Immature natural killer cell (primary cell): ENCODE data around the gene COL2A1. TPM values are rescaled to one million over a fixed set of nuclear protein-coding genes. Genes with fewer than 3 reads are reported as not detected.

Experiments used
- DNase-seq, 3 donors: peaks; one replicate each; pipeline ENCODE4 v3.0.0; 2022; ENCODE audit warnings: mixed read lengths in 1 of 3
- H3K27ac Mint-ChIP-seq, 6 donors: one replicate each; pipeline ENCODE4 v1.8.0; 2020; ENCODE audit warnings: mixed read lengths in 6 of 6, mild to moderate bottlenecking in 5 of 6, inconsistent platforms in 4 of 6, moderate library complexity in 3 of 6
- H3K27me3 Mint-ChIP-seq, 3 donors: one replicate each; pipeline ENCODE4 v1.8.0; 2020 to 2021; ENCODE audit warnings: low read depth in 3 of 3, mild to moderate bottlenecking in 3 of 3, mixed read lengths in 3 of 3, moderate library complexity in 3 of 3, inconsistent platforms in 1 of 3
- H3K36me3 Mint-ChIP-seq, 3 donors: one replicate each; pipeline ENCODE4 v1.8.0; 2020; ENCODE audit warnings: mixed read lengths in 3 of 3, inconsistent platforms in 2 of 3, mild to moderate bottlenecking in 2 of 3
- H3K4me1 Mint-ChIP-seq, 2 donors: one replicate each; pipeline ENCODE4 v1.8.0; 2020; ENCODE audit warnings: inconsistent platforms in 2 of 2, mild to moderate bottlenecking in 2 of 2, mixed read lengths in 2 of 2, moderate library complexity in 1 of 2
- H3K4me3 Mint-ChIP-seq, 5 donors: one replicate each; pipeline ENCODE4 v1.8.0; 2020; ENCODE audit warnings: mild to moderate bottlenecking in 5 of 5, mixed read lengths in 5 of 5, inconsistent platforms in 3 of 5, moderate library complexity in 3 of 5
- H3K9me3 Mint-ChIP-seq, 6 donors: one replicate each; pipeline ENCODE4 v1.8.0; 2020; ENCODE audit warnings: mild to moderate bottlenecking in 6 of 6, mixed read lengths in 6 of 6, inconsistent platforms in 4 of 6, moderate library complexity in 3 of 6
- polyA plus RNA-seq, 3 donors: library from polyadenylated mRNA; unstranded; fragments of 300-500 nt; fragmentation: Illumina TruSeq; gene quantifications; one replicate each; pipeline ENCODE4 v1.2.3, GENCODE V29; 2021

COL2A1 gene
- polyA plus RNA-seq, 3 donors from 2014 or later: not detected

DNA sequence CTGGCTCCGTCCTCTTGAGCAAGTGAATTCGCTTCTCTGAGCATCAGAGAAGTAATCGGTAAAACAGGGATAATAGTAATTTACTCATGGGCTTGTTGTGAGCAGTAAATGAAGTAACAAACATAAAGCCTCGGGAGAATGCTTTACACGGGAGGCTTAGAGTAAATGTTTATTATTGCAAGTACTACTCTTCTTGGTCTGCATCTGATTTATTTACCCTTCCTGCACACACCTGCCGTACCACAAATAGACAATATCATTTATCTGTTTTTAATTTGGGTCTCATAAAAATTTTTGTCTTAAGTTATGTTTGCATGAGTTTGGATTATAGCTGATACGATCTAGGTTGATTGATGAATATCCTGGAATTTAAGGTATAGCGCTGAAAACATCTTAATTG lies 7.8 kb upstream of the COL2A1 start:
- no peak for DNase-seq
- no peak overlapping the region for H3K4me3 Mint-ChIP-seq
- H3K27me3 Mint-ChIP-seq: peaks cover 6 to 17% (median 6%) of the 10 kb centered on the region in 3 donors
- no peaks in the 10 kb centered on the region for H3K4me1 Mint-ChIP-seq
- H3K27ac Mint-ChIP-seq: no peak overlapping the region
- no peaks in the 10 kb centered on the region for H3K36me3 Mint-ChIP-seq
- H3K9me3 Mint-ChIP-seq: no peaks in the 10 kb centered on the region

- Mint-ChIP-seq H3K9me3 (no peaks in the 10 kb centered on the region), H3K27ac (no peak overlapping the region), H3K27me3 (peaks cover 9 to 27% (median 15%) of the 10 kb centered on the region in 3 donors), H3K4me3 (no peak overlapping the region), H3K36me3 (no peaks in the 10 kb centered on the region), H3K4me1 (peaks cover under 1 to 3% of the 10 kb centered on the region in 2 donors)
- DNase-seq: no peak
Observed at GRCh38 chr12:48010366-48010970, 6.2 kb upstream of the COL2A1 start.

GRCh38 chr12:48009471-48009870 lies 5.2 kb upstream of the COL2A1 start:
- peaks cover 2 to 6% of the 10 kb centered on the region in 2 donors for H3K4me1 Mint-ChIP-seq

GRCh38 chr12:48008950-48009349 lies 4.7 kb upstream of the COL2A1 start:
- Mint-ChIP-seq H3K4me3 (no peak overlapping the region), H3K4me1 (peaks cover 2 to 7% of the 10 kb centered on the region in 2 donors), H3K36me3 (no peaks in the 10 kb centered on the region), H3K27ac (no peak overlapping the region), H3K27me3 (peaks cover 12 to 29% (median 16%) of the 10 kb centered on the region in 3 donors), H3K9me3 (no peaks in the 10 kb centered on the region)
- no peak for DNase-seq

More at GRCh38 chr12:48009471-48009870, 5.2 kb upstream of the COL2A1 start:
- H3K36me3 Mint-ChIP-seq: no peaks in the 10 kb centered on the region
- no peaks in the 10 kb centered on the region for H3K9me3 Mint-ChIP-seq
- no peak overlapping the region for H3K27ac Mint-ChIP-seq
- H3K4me3 Mint-ChIP-seq: no peak overlapping the region
- peaks cover 10 to 28% (median 16%) of the 10 kb centered on the region in 3 donors for H3K27me3 Mint-ChIP-seq
- DNase-seq: no peak

- Mint-ChIP-seq H3K27ac (no peak overlapping the region), H3K36me3 (no peaks in the 10 kb centered on the region), H3K27me3 (peaks cover 15 to 35% (median 16%) of the 10 kb centered on the region in 3 donors), H3K9me3 (no peaks in the 10 kb centered on the region), H3K4me1 (peaks cover 8 to 13% of the 10 kb centered on the region in 2 donors), H3K4me3 (no peak overlapping the region)
- DNase-seq: no peak
Observed at GRCh38 chr12:48008349-48008748, 4.1 kb upstream of the COL2A1 start.

DNA sequence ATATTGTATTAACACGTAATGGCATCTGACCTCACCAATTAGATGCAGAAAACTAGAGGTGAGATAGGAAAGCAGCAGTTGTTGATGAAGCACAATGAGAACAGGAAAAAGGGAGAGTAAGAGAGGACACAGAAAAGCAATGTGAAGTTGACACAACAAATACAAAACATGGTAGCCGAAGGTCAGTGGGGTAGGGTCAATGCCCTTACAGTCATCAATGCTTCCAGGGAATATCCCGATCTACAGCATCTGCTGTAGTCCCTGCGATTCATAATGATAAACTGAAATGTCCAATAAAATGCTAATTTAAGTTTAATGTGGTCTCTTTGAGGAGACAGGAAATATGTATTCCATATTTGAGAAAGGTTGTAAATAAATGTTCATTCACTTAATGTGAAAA lies 2.9 kb upstream of the COL2A1 start:
- H3K27me3 Mint-ChIP-seq: peaks cover 21 to 39% (median 22%) of the 10 kb centered on the region in 3 donors
- no peak overlapping the region for H3K27ac Mint-ChIP-seq
- peaks cover 16 to 25% of the 10 kb centered on the region in 2 donors for H3K4me1 Mint-ChIP-seq

GRCh38 chr12:48005750-48006021 lies 1.4 kb upstream of the COL2A1 start:
- Mint-ChIP-seq H3K27ac (no peak overlapping the region), H3K4me1 (peaks cover 24 to 39% of the 10 kb centered on the region in 2 donors), H3K36me3 (no peaks in the 10 kb centered on the region), H3K9me3 (no peaks in the 10 kb centered on the region), H3K4me3 (peak overlapping the region in 2 of 5 donors; percentile 54 to 68), H3K27me3 (peaks cover 22 to 46% (median 30%) of the 10 kb centered on the region in 3 donors)
- no peak for DNase-seq

More for the DNA sequence above, 2.9 kb upstream of the COL2A1 start:
- H3K9me3 Mint-ChIP-seq: no peaks in the 10 kb centered on the region
- no peak overlapping the region for H3K4me3 Mint-ChIP-seq
- no peaks in the 10 kb centered on the region for H3K36me3 Mint-ChIP-seq
- no peak for DNase-seq

- H3K27ac Mint-ChIP-seq: no peak overlapping the region
- no peaks in the 10 kb centered on the region for H3K9me3 Mint-ChIP-seq
- DNase-seq: no peak
- H3K4me1 Mint-ChIP-seq: peaks cover 24 to 39% of the 10 kb centered on the region in 2 donors
- H3K27me3 Mint-ChIP-seq: peaks cover 22 to 51% (median 32%) of the 10 kb centered on the region in 3 donors
- H3K4me3 Mint-ChIP-seq: peak overlapping the region in 4 of 5 donors; percentile 48 to 69 (median 61)
- H3K36me3 Mint-ChIP-seq: no peaks in the 10 kb centered on the region
Observed at GRCh38 chr12:48005001-48005749, 899 bp upstream of the COL2A1 start.

- H3K4me1 Mint-ChIP-seq: peaks cover 24 to 39% of the 10 kb centered on the region in 2 donors
- peaks cover 28 to 49% (median 37%) of the 10 kb centered on the region in 3 donors for H3K27me3 Mint-ChIP-seq
- H3K4me3 Mint-ChIP-seq: peak overlapping the region in 4 of 5 donors; percentile 12 to 63 (median 32)
- no peak for DNase-seq
- H3K27ac Mint-ChIP-seq: no peak overlapping the region
- H3K9me3 Mint-ChIP-seq: no peaks in the 10 kb centered on the region
- no peaks in the 10 kb centered on the region for H3K36me3 Mint-ChIP-seq
Observed at GRCh38 chr12:48003226-48004052, 837 bp downstream of the COL2A1 start.

- Mint-ChIP-seq H3K27me3 (peaks cover 29 to 49% (median 36%) of the 10 kb centered on the region in 3 donors), H3K4me3 (peak overlapping the region in 2 of 5 donors; percentile 37 to 44), H3K27ac (no peak overlapping the region), H3K36me3 (no peaks in the 10 kb centered on the region), H3K9me3 (no peaks in the 10 kb centered on the region), H3K4me1 (peaks cover 24 to 39% of the 10 kb centered on the region in 2 donors)
- no peak for DNase-seq
Observed at GRCh38 chr12:48002773-48003218, 1.5 kb downstream of the COL2A1 start.

DNA sequence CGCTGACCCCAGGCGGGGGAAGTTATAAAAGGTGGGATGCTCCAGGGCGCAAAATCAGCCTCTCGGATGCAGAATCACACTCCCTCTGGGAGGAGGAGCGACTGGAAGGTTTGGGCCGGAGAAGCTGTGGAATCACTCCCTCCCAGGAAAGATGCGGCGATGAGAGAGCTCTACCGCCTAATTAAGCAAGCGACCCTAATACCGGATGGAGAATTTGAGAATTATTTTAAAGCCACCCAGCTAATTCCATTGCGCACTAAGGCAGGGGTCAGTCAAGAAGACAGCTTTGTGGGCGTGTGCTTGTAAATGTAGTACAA lies 1.9 kb downstream of the COL2A1 start:
- DNase-seq: no peak
- Mint-ChIP-seq H3K9me3 (no peaks in the 10 kb centered on the region), H3K36me3 (no peaks in the 10 kb centered on the region), H3K27ac (no peak overlapping the region), H3K27me3 (peaks cover 29 to 50% (median 34%) of the 10 kb centered on the region in 3 donors), H3K4me3 (peak overlapping the region in 4 of 5 donors; percentile 8 to 44 (median 14)), H3K4me1 (peaks cover 24 to 39% of the 10 kb centered on the region in 2 donors)

DNA sequence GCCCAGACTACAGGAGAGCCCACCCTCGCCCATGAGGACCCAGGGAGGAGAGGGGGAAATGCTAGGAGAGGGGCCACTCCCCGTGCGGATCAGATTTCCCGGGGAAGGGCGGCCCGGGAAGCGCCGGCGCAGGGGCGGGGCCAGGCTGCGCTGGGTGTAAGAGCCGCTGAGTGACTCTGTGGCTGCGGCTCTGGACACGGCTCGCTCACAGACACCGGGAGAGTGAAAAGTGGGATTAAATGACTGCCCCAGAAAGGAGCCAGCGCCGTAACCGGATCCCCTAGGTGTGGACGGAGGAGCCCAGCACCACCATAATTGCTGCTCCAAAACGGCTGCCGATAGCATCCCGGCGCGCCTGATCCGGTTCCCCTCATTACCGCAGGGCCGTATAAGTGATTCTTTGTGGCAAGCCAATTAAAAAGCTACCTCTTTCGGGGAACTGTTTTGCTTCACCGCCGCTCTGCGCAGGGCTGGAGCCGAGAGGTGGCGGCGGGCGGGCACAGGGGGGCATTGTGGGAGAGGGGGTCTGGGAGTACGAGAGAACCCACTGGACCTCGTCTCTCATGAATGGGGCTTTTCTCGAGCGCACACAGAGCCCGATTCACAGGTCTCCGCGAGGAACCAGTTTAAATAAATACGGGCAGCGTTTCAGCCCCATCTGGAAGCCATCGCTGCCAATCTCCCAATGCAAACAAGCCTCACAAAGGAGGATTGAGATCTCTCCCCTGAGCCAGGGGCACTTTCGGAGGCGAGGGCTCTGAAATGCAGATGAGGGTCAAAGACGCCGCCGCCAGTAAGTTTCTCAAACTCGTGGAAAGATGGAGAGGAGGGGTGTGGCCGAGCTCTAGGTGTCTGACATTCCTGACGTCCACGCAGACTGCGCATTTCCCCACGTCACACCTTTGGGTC lies 2.5 kb downstream of the COL2A1 start:
- no peak for DNase-seq
- Mint-ChIP-seq H3K36me3 (no peaks in the 10 kb centered on the region), H3K9me3 (no peaks in the 10 kb centered on the region), H3K4me1 (peaks cover 24 to 39% of the 10 kb centered on the region in 2 donors), H3K27ac (no peak overlapping the region), H3K4me3 (peak overlapping the region; percentile 46 to 71 (median 53)), H3K27me3 (peaks cover 28 to 49% (median 34%) of the 10 kb centered on the region in 3 donors)

DNA sequence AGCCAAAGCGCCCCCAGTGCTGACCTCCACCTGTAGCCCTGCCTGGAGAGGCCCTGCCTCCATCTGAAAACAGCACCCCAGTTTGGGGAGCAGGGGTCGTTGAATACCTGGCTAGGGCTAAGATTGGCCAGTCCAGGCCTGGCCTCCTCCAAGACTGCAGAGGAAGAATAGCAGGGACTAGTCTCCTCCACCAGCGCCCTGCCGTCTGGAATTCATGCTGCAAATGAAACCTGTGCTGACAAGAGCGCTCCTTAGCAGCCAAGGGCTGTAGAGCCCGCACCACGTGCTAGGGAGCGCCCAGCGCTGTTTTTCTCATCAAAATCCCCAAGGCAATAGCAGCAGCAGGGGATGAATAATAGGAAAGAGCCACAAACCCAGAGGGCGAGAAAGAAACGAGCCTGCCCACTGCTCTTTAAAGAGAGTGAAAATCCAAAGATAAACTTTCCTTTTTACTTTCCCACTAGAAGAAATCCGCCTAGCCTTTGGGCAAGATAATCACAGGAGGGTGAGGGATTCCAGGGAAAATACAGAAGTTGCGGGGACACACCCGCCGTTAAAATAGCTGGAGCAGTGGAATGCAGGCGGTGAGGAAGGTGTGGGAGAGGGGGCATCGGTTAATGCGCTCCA lies 3.3 kb downstream of the COL2A1 start:
- peaks cover 24 to 39% of the 10 kb centered on the region in 2 donors for H3K4me1 Mint-ChIP-seq
- H3K9me3 Mint-ChIP-seq: no peaks in the 10 kb centered on the region
- H3K27ac Mint-ChIP-seq: no peak overlapping the region
- no peaks in the 10 kb centered on the region for H3K36me3 Mint-ChIP-seq
- peak overlapping the region; percentile 46 to 71 (median 53) for H3K4me3 Mint-ChIP-seq
- peaks cover 26 to 47% (median 32%) of the 10 kb centered on the region in 3 donors for H3K27me3 Mint-ChIP-seq
- no peak for DNase-seq
